ENCODE measurements around the gene GCNT2. TPM values are rescaled to one million over a fixed set of nuclear protein-coding genes. Genes with fewer than 3 reads are reported as not detected.

GCNT2 gene
- total RNA-seq, 1 experiment from 2014 or later: 51.2 TPM

- no peak for TF ChIP-seq EMX1 (CRISPR knock-in tag; IDR thresholded peaks at IDR 0.05)
- TF ChIP-seq ZNF416 (CRISPR knock-in tag; IDR thresholded peaks at IDR 0.05): no peak
- no peak for TF ChIP-seq ATF2 (CRISPR knock-in tag; IDR thresholded peaks at IDR 0.05; ENCODE audit: borderline replicate concordance, low read depth)
- no peak for TF ChIP-seq FOXP1 (CRISPR knock-in tag; IDR thresholded peaks at IDR 0.05; ENCODE audit: borderline replicate concordance)
- no peak for TF ChIP-seq ZNF121 (CRISPR knock-in tag; IDR thresholded peaks at IDR 0.05)
- TF ChIP-seq MLX (CRISPR knock-in tag; IDR thresholded peaks at IDR 0.05): no peak
These were observed 6.9 kb upstream of the GCNT2 start (continued) for GRCh38 chr6:10514049-10514780.

- DNase-seq (ENCODE audit: low spot score): no peak
- POLR2A ChIA-PET: no interaction called here
- Mint-ChIP-seq H3K4me1 (peaks cover 35% of the 10 kb centered on the region), H3K27me3 (ENCODE audit: low read depth) (no peaks in the 10 kb centered on the region), H3K27ac (no peak overlapping the region), H3K9me3 (no peaks in the 10 kb centered on the region), H3K4me3 (no peak overlapping the region), H3K36me3 (no peaks in the 10 kb centered on the region)
- CTCF ChIA-PET: no interaction called here
- no peak for ATAC-seq
- no peak for TF ChIP-seq HMGXB4 (CRISPR knock-in tag; IDR thresholded peaks at IDR 0.05)
- TF ChIP-seq ZNF423 (CRISPR knock-in tag; IDR thresholded peaks at IDR 0.05): no peak
- TF ChIP-seq ZNF138 (CRISPR knock-in tag; conservative IDR thresholded peaks at IDR 0.05): no peak
- TF ChIP-seq MLX (CRISPR knock-in tag; IDR thresholded peaks at IDR 0.05): no peak
- no peak for TF ChIP-seq ZNF219 (CRISPR knock-in tag; IDR thresholded peaks at IDR 0.05; ENCODE audit: borderline replicate concordance)
- TF ChIP-seq ZNF317 (CRISPR knock-in tag; IDR thresholded peaks at IDR 0.05; ENCODE audit: borderline replicate concordance, low read depth): no peak
- no peak for TF ChIP-seq CTCF (IDR thresholded peaks at IDR 0.05)
- no peak for TF ChIP-seq OVOL2 (CRISPR knock-in tag; IDR thresholded peaks at IDR 0.05; ENCODE audit: borderline replicate concordance)
- TF ChIP-seq ZNF425 (CRISPR knock-in tag; conservative IDR thresholded peaks at IDR 0.05): no peak
- no peak for TF ChIP-seq NFATC4 (CRISPR knock-in tag; IDR thresholded peaks at IDR 0.05)
- no peak for TF ChIP-seq CDX4 (CRISPR knock-in tag; IDR thresholded peaks at IDR 0.05; ENCODE audit: borderline replicate concordance)
- no peak for TF ChIP-seq MYBL2 (CRISPR knock-in tag; IDR thresholded peaks at IDR 0.05)
- no peak for TF ChIP-seq ZNF396 (CRISPR knock-in tag; IDR thresholded peaks at IDR 0.05; ENCODE audit: borderline replicate concordance)
- TF ChIP-seq ETV6 (CRISPR knock-in tag; IDR thresholded peaks at IDR 0.05): no peak
These were observed 4.2 kb upstream of the GCNT2 start for GRCh38 chr6:10516953-10517352.
